ENCODE measurements around the gene ERG28. TPM values are rescaled to one million over a fixed set of nuclear protein-coding genes. Genes with fewer than 3 reads are reported as not detected.

Gene ERG28
- total and polyA plus RNA-seq, 2 of the 13 experiments (the other 11 are each of a cell fraction or from before 2014, with no cell fraction given), result 27.3 to 32.3 TPM

DNA sequence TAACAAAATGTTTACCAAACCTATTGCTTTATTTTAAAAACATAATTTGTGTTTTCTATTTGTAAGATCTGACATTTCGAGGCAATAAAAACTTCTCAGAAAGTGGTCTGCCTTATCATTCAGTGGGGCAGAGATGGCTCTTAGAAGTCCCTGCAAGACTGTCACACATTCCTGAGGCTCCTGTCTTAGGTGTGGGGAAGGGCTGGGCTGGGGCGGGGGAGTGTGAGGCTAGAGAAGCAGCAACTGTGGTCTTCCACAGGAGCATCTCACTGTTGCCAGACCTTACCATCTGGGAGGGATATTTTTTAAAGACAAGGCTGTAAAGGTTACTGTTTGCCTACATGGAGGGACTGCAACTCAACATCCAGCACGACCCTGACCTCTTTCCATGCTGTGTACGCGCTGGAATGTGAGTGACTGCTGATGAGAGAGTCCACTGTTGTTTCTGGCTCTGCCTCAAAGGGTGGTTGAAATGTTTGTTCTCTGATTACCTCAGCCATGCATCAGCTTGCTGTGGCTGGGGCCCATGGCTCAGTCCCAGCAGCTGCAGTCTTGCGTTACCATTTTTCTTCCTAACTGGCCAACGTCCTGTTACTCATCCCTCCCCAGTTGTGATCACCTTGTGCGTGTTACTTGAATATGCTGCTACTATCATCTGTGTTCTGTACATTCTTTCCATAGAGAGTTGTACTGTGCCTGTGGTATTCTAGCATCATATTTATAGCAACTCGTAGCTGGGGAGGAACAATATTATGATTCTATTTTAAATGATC is 12.4 kb downstream of the ERG28 start (continued):
- TF ChIP-seq E2F2 (CRISPR knock-in tag; IDR thresholded peaks at IDR 0.05; ENCODE audit: borderline replicate concordance) (no peak), MTF2 (CRISPR knock-in tag; IDR thresholded peaks at IDR 0.05; ENCODE audit: borderline replicate concordance) (no peak), JUN (CRISPR knock-in tag; IDR thresholded peaks at IDR 0.05) (peak; percentile 85), ONECUT2 (CRISPR knock-in tag; IDR thresholded peaks at IDR 0.05) (no peak), ARHGAP35 (CRISPR knock-in tag; IDR thresholded peaks at IDR 0.05; ENCODE audit: borderline replicate concordance) (no peak), MED13 (CRISPR knock-in tag; IDR thresholded peaks at IDR 0.05) (peak; percentile 78; the same call in 1 of the 2 replicates), MEIS1 (CRISPR knock-in tag; IDR thresholded peaks at IDR 0.05; ENCODE audit: borderline replicate concordance) (no peak), FOSL2 (CRISPR knock-in tag; IDR thresholded peaks at IDR 0.05) (peak; percentile 96), CEBPZ (IDR thresholded peaks at IDR 0.05; ENCODE audit: low read length) (no peak), SPEN (CRISPR knock-in tag; IDR thresholded peaks at IDR 0.05; ENCODE audit: low read depth) (peak; percentile 84), ZNF12 (CRISPR knock-in tag; IDR thresholded peaks at IDR 0.05) (peak; percentile 89), ZSCAN22 (CRISPR knock-in tag; IDR thresholded peaks at IDR 0.05) (no peak), ZNF367 (CRISPR knock-in tag; IDR thresholded peaks at IDR 0.05; ENCODE audit: borderline replicate concordance) (no peak), SALL2 (CRISPR knock-in tag; IDR thresholded peaks at IDR 0.05) (0 out of 2 replicates have a peak, but pooled peaks have one; percentile 36), ZNF552 (CRISPR knock-in tag; IDR thresholded peaks at IDR 0.05; ENCODE audit: borderline replicate concordance) (0 out of 2 replicates have a peak, but pooled peaks have one; percentile 52), TSC22D2 (CRISPR knock-in tag; IDR thresholded peaks at IDR 0.05; ENCODE audit: borderline replicate concordance) (0 out of 2 replicates have a peak, but pooled peaks have one; percentile 41), ZBTB38 (CRISPR knock-in tag; IDR thresholded peaks at IDR 0.05) (peak; percentile 78; the same call in 1 of the 2 replicates), NCOR1 (IDR thresholded peaks at IDR 0.05; ENCODE audit: borderline replicate concordance, low read length) (peak; percentile 73; the same call in 1 of the 2 replicates), ZNF337 (CRISPR knock-in tag; IDR thresholded peaks at IDR 0.05; ENCODE audit: borderline replicate concordance, low read depth) (no peak), ZMAT5 (CRISPR knock-in tag; IDR thresholded peaks at IDR 0.05; ENCODE audit: borderline replicate concordance, low read depth) (no peak)
- TF ChIP-seq, protein P1, sequence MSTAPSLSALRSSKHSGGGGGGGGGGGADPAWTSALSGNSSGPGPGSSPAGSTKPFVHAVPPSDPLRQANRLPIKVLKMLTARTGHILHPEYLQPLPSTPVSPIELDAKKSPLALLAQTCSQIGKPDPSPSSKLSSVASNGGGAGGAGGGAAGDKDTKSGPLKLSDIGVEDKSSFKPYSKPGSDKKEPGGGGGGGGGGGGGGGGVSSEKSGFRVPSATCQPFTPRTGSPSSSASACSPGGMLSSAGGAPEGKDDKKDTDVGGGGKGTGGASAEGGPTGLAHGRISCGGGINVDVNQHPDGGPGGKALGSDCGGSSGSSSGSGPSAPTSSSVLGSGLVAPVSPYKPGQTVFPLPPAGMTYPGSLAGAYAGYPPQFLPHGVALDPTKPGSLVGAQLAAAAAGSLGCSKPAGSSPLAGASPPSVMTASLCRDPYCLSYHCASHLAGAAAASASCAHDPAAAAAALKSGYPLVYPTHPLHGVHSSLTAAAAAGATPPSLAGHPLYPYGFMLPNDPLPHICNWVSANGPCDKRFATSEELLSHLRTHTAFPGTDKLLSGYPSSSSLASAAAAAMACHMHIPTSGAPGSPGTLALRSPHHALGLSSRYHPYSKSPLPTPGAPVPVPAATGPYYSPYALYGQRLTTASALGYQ (CRISPR knock-in tag; IDR thresholded peaks at IDR 0.05), result peak; percentile 86
- TF ChIP-seq, protein P2, sequence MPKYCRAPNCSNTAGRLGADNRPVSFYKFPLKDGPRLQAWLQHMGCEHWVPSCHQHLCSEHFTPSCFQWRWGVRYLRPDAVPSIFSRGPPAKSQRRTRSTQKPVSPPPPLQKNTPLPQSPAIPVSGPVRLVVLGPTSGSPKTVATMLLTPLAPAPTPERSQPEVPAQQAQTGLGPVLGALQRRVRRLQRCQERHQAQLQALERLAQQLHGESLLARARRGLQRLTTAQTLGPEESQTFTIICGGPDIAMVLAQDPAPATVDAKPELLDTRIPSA (CRISPR knock-in tag; IDR thresholded peaks at IDR 0.05; ENCODE audit: borderline replicate concordance), result no peak

All from HepG2 (cell line).